GM19463 (cell line): ENCODE results near the gene PITPNC1.
"Not testable (repeated sequence)": the region's sequence is repeated elsewhere in the genome, so short reads cannot be mapped to it uniquely, and the experiment has no call there.

Experiments used
- ATAC-seq: cut with Tn5 transposase; IDR thresholded peaks from one replicate; pipeline ENCODE4 v1.9.1; 2021; ENCODE audit warnings: mild to moderate bottlenecking, moderate library complexity; ENCODE audit not compliant: unreplicated experiment

PITPNC1 gene

DNA sequence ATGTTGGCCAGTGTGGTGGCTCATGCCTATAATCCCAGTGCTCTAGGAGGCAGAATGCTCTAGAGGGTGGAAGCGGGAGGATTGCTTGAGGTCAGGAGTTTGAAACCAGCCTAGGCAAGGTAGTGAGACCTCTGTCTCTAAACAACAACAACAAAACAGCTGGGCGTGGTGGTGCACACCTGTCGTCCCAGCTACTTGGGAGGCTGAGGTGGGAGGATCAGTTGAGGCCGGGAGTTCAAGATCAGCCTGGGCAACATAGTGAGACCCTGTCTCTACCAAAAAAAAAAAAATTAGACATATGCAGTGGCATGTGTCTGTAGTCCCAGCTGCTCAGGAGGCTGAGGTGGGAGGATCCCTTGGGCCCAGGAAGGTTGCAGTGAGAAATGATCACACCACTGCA is 53.4 kb downstream of the PITPNC1 start:
- ATAC-seq, result not testable (repeated sequence)

DNA sequence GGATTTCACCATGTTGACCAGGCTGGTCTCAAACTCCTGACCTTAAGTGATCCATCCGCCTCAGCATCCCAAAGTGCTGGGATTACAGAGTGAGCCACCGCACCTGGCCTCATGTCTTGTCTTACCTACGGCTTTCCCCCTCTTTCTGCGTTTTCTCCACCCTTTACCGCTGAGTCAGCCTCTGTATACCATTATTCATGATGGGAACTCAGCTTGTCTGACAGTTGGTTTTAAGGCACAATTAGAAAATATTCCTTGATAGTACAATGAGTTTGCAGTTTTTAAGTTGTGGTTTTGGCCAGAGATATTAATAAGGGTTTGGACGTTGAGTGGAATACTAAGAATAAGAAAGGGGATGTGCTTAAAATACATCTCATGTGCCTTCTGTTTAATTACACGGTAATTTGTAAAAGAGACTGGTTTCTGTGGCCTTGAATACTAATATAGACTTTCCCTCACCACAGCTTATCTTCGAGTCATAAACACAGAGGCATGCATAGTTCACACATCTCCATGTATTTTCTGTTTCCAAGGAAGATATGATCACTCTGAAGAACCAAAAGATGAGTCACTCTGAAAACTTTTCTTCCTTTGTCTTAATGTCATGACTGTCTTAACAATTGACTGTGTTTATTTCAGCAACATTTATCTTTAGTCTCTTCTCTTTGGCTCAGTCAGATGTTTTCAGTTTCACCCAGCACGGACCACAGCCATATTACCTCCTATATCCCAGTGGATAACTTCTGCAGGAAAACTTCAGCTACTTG is 54.4 kb downstream of the PITPNC1 start:
- ATAC-seq, result no peak

- no peak for ATAC-seq
Measured at GRCh38 chr17:67433248-67433924, 56.3 kb downstream of the PITPNC1 start.

- no peak for ATAC-seq
Measured at GRCh38 chr17:67434061-67434525, 57.0 kb downstream of the PITPNC1 start.

- ATAC-seq, result no peak
Measured at GRCh38 chr17:67435122-67435521, 58.0 kb downstream of the PITPNC1 start.

GRCh38 chr17:67435786-67436185 is 58.7 kb downstream of the PITPNC1 start:
- ATAC-seq, result no peak

GRCh38 chr17:67436233-67436632 is 59.2 kb downstream of the PITPNC1 start:
- ATAC-seq, result no peak

GRCh38 chr17:67438667-67439066 is 61.6 kb downstream of the PITPNC1 start:
- no peak for ATAC-seq

DNA sequence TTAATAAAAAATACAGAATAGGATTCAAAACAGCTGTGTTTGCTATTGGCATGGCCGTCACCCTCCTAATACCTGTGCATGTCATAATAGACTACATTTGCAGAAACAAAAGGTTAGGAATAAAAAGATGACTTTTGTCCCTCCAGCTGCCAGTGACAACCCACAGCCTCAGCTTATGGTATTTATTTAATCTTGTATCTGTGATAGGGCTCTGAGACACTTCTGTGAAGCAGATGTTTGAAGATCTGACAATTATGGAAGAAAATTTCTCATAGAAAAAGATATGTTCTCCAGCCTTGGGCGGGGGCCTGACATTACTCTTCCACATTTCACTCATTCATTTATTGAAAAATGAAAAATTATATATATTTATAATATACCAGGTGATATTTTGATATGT is 62.2 kb downstream of the PITPNC1 start:
- no peak for ATAC-seq

GRCh38 chr17:67440277-67441051 is 63.4 kb downstream of the PITPNC1 start:
- ATAC-seq, result no peak

DNA sequence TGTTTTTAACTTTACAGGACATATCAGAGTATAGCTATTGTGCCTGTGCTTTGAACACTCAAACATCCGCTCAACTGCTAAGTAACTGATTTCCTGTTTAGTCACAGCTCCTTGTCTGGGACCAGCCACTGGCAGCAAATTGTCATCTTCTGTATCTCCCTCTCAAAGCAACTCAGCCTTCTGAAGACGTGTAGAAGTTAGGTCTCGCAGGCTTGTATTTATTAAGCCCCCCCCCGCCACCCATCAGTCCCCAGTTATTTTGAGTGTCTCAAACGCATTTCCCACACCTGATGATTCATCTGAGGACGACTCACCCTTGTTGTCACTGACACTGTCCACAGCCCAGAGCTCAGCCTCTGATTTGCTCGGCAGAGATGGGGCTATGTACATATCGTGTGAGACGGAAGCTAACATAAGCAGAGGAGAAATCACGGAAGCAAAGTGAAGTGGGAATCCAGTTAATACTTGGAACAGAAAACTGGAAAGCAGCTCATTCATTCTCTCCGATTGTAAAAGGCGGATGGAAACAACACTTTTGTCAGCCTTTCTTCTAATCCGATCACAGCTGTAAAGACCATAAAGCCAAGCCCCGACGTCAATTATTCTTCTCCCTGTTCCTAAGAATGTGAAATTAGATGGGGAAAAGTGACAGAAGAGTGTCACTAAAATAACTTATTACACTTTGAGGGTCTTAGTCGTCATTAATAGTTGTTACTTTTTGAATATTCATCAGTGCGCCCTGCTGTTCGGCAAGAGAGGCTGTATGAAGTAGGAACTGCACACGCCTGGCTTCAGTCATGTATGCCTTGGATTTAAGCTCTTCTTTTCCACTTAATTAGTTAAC is 64.2 kb downstream of the PITPNC1 start:
- no peak for ATAC-seq

GRCh38 chr17:67441896-67442219 is 64.8 kb downstream of the PITPNC1 start:
- ATAC-seq, result no peak

- no peak for ATAC-seq
Measured at GRCh38 chr17:67442787-67443624, 65.9 kb downstream of the PITPNC1 start.

- no peak for ATAC-seq
Measured at GRCh38 chr17:67443931-67444595, 67.0 kb downstream of the PITPNC1 start.

DNA sequence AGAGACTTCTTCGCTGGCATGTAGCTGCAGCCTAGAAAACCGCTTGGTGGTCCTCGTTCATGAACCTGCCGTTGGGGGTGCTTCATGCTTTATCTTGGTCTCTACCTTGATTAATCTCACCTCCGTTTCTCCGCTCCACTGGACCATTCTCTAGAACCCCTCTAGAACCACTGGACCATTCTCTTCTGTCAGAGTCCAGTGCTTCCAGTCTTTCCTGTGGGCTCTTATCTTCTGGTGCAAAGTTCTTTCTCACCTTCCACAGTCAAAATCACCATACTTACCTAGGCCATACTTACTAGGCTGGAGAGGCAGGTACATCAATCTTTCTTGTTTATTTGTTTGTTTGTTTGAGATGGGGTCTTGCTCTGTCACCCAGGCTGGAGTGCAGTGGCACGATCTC is 71.4 kb downstream of the PITPNC1 start:
- no peak for ATAC-seq

DNA sequence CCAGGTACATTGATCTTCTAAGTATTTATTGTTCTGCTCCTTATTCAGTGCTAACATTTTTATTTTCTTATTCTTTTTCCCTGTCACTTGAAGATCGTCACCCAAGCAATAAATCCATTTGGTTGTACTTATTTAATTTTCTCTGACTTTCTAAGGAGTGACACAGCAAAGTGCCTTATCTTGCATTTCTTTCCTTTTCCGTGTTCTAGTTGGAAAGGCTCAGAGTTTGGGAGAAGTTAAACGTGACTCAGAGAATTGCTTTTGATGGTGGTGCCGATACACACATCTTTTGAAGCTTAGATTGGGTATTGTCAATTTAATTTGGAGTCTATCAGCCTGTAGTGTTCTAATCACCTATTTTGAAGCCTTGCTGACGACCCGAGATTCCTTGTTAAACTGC is 72.0 kb downstream of the PITPNC1 start:
- ATAC-seq, result no peak

DNA sequence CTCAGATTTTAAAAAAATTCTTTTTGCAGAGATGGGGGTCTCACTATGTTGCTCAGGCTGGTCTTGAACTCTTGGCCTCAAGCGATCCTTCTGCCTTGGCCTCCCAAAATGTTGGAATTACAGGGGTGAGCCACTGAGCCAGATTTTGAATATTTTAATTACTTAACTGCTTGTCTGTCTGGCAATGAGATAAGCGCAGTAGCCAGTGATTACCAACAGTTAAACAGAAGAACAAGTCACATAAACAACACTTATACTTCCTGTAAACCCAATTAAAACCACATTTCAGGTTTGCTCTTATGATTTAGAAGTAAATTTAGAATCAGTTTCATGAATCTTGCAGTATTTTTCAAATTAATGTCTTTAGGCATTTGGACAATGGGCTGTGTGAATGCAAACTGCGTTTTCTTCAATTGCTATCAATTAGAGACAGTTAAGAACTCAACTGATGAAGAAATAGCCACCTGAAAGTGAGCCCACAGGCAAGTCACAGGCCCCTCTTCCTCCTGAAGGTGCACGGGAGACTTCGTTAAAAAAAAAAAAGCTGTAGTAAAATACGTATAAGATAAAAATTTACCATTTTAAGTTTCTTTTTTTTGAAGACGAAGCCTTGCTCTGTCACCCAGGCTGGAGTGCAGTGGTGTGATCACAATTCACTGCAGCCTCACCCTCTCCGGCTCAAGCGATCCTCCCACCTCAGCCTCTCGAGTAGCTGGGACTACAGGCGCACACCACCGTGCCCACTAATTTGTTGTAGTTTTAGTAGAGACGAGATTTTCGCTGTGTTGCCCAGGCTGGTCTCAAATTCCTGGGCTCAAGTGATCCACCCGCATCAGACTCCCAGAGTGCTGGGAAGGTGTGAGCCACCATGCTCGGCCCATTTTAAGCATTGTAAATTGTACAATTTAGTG is 73.0 kb downstream of the PITPNC1 start:
- no peak for ATAC-seq
